Small intestine (tissue), 7 donors: Measurements from ENCODE around the gene NAP1L1. TPM values are rescaled to one million over a fixed set of nuclear protein-coding genes. Genes with fewer than 3 reads are reported as not detected.

Source experiments
- DNase-seq, 2 donors: peaks; one replicate each; pipeline versions ENCODE4 v3.0.0 to v3.0.0-alpha.2; 2013
- FAIRE-seq: peaks from 2 replicates; lab custom pipeline; 2012; peaks lifted over from hg19 to GRCh38; lab: Jason Lieb, UNC
- H3K27ac ChIP-seq, 3 donors: one replicate each; pipeline ENCODE4 v1.5.1; 2013; ENCODE audit warnings: low read length in 2 of 3, mild to moderate bottlenecking in 2 of 3, control low read depth in 1 of 3, inconsistent platforms in 1 of 3, low read depth in 1 of 3, moderate library complexity in 1 of 3
- H3K27me3 ChIP-seq, 3 donors: one replicate each; pipeline ENCODE4 v1.6.1; 2013; ENCODE audit warnings: low read length in 3 of 3, inconsistent platforms in 1 of 3; ENCODE audit not compliant: control insufficient read depth in 3 of 3, insufficient read depth in 3 of 3
- H3K36me3 ChIP-seq, 3 donors: one replicate each; pipeline ENCODE4 v1.6.1; 2013; ENCODE audit warnings: low read length in 3 of 3, inconsistent platforms in 1 of 3, low read depth in 1 of 3, mild to moderate bottlenecking in 1 of 3, moderate library complexity in 1 of 3; ENCODE audit not compliant: control insufficient read depth in 3 of 3, insufficient read depth in 2 of 3
- H3K4me1 ChIP-seq, 3 donors: one replicate each; pipeline ENCODE4 v1.6.1; 2013; ENCODE audit warnings: low read length in 2 of 3, inconsistent platforms in 1 of 3, low read depth in 1 of 3, mild to moderate bottlenecking in 1 of 3, moderate library complexity in 1 of 3; ENCODE audit not compliant: control insufficient read depth in 3 of 3, insufficient read depth in 2 of 3
- H3K4me3 ChIP-seq, 3 donors: one replicate each; pipeline ENCODE4 v1.5.1; 2013; ENCODE audit warnings: low read length in 3 of 3, control low read depth in 1 of 3, inconsistent platforms in 1 of 3, low read depth in 1 of 3, mild to moderate bottlenecking in 1 of 3, moderate library complexity in 1 of 3
- H3K9me3 ChIP-seq, 2 donors: one replicate each; pipeline ENCODE4 v1.6.1; 2013; ENCODE audit warnings: low read depth in 1 of 2, low read length in 1 of 2; ENCODE audit not compliant: control insufficient read depth in 2 of 2, insufficient read depth in 1 of 2
- WGBS, 3 donors: extraction: QIAGEN DNeasy Blood & Tissue Kit; methylation state at CpG; one replicate each; pipeline ENCODE4 v1.1.7; 2013; 5-methylcytosine and 5-hydroxymethylcytosine counted together
- polyA plus RNA-seq, 4 donors: library from polyadenylated mRNA; stranded (reverse) in 3 of 4; unstranded in 1 of 4; fragments of 200-250 nt in 3 of 4; fragments of 120-200 nt in 1 of 4; gene quantifications; one replicate each; pipeline versions ENCODE4 v1.2.1 to v1.2.3, GENCODE V29; 2013
- donor health status: healthy with polysubstance abuse.
- donor health status: control.
- donor health status: control.
- donor health status: Bipolar disorder and iron deficiency.
- donor health status: healthy.

NAP1L1 gene
- polyA plus RNA-seq, 4 donors: 13.0 to 292 (median 123) TPM

DNA sequence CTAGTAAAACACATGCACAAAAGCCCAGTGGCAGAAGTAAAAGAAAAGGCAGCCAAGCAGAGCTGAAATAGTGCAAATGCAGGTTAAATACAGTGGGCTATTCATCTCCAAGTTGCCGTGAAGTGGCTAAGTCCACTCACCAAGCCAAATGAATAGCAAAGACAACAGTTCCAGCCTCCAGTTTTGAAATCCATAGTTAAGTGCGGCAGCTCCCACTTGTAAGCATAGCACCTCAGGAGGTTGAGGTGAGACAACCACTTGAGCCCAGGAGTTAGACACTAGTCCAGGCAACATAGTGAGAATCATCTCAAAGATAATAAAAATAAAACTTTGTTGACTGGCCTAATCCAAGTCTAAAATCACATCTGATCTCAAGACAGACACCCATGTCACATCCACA, 43.1 kb downstream of the NAP1L1 start:
- no peak overlapping the region for H3K27ac ChIP-seq
- peaks cover 0 to 4% (median 0%) of the 10 kb centered on the region in 3 donors for H3K36me3 ChIP-seq
- no peaks in the 10 kb centered on the region for H3K4me1 ChIP-seq
- FAIRE-seq (no peak), DNase-seq (no peak)
- H3K27me3 ChIP-seq: no peaks in the 10 kb centered on the region
- no peaks in the 10 kb centered on the region for H3K9me3 ChIP-seq
- H3K4me3 ChIP-seq: no peak overlapping the region
- WGBS, 3 donors: 94 to 96% (median 95%) methylated on average over 2 of the region's 2 CpGs

- Histone ChIP-seq H3K27me3 (no peaks in the 10 kb centered on the region), H3K9me3 (no peaks in the 10 kb centered on the region), H3K36me3 (peaks cover 0 to 4% (median 0%) of the 10 kb centered on the region in 3 donors), H3K27ac (no peak overlapping the region), H3K4me1 (no peaks in the 10 kb centered on the region), H3K4me3 (no peak overlapping the region)
- 86 to 88% (median 87%) methylated on average over 4 of the region's 4 CpGs for WGBS, 3 donors
- no peak for FAIRE-seq
- DNase-seq: no peak
These were observed 44.0 kb downstream of the NAP1L1 start for GRCh38 chr12:76040461-76040860.

GRCh38 chr12:76038176-76038575, 46.3 kb downstream of the NAP1L1 start:
- Histone ChIP-seq H3K27me3 (no peaks in the 10 kb centered on the region), H3K36me3 (no peaks in the 10 kb centered on the region), H3K27ac (no peak overlapping the region), H3K9me3 (no peaks in the 10 kb centered on the region), H3K4me1 (peaks cover 0 to 6% (median 0%) of the 10 kb centered on the region in 3 donors), H3K4me3 (no peak overlapping the region)
- FAIRE-seq (no peak), DNase-seq (no peak)
- 67 to 71% (median 68%) methylated on average over 2 of the region's 2 CpGs for WGBS, 3 donors

- Histone ChIP-seq H3K4me3 (no peak overlapping the region), H3K27ac (no peak overlapping the region), H3K36me3 (no peaks in the 10 kb centered on the region), H3K9me3 (no peaks in the 10 kb centered on the region), H3K4me1 (peaks cover 0 to 6% (median 0%) of the 10 kb centered on the region in 3 donors), H3K27me3 (no peaks in the 10 kb centered on the region)
- FAIRE-seq (no peak), DNase-seq (peak; percentile 73 to 76)
- WGBS, 3 donors: 33 to 38% (median 37%) methylated on average over 13 of the region's 13 CpGs
These were observed 47.1 kb downstream of the NAP1L1 start for GRCh38 chr12:76037130-76038103.

GRCh38 chr12:76035045-76035444, 49.4 kb downstream of the NAP1L1 start:
- H3K27ac ChIP-seq: no peak overlapping the region
- peaks cover 0 to 6% (median under 1%) of the 10 kb centered on the region in 3 donors for H3K4me1 ChIP-seq
- no peaks in the 10 kb centered on the region for H3K27me3 ChIP-seq
- FAIRE-seq (no peak), DNase-seq (no peak)
- H3K36me3 ChIP-seq: no peaks in the 10 kb centered on the region
- no peaks in the 10 kb centered on the region for H3K9me3 ChIP-seq
- H3K4me3 ChIP-seq: no peak overlapping the region
- 79 to 80% (median 79%) methylated on average over 3 of the region's 3 CpGs for WGBS, 3 donors

- H3K27ac ChIP-seq: peak overlapping the region in 1 of 3 donors; percentile 99
- peak overlapping the region in 1 of 3 donors; percentile 94 for H3K4me3 ChIP-seq
- H3K9me3 ChIP-seq: no peaks in the 10 kb centered on the region
- FAIRE-seq: no peak
- no peak for DNase-seq
- no peaks in the 10 kb centered on the region for H3K27me3 ChIP-seq
- H3K36me3 ChIP-seq: no peaks in the 10 kb centered on the region
- 53 to 69% (median 64%) methylated on average over 5 of the region's 5 CpGs for WGBS, 3 donors
- peaks cover 0 to 6% (median 2%) of the 10 kb centered on the region in 3 donors for H3K4me1 ChIP-seq
These were observed 51.1 kb downstream of the NAP1L1 start for GRCh38 chr12:76033081-76034011.

DNA sequence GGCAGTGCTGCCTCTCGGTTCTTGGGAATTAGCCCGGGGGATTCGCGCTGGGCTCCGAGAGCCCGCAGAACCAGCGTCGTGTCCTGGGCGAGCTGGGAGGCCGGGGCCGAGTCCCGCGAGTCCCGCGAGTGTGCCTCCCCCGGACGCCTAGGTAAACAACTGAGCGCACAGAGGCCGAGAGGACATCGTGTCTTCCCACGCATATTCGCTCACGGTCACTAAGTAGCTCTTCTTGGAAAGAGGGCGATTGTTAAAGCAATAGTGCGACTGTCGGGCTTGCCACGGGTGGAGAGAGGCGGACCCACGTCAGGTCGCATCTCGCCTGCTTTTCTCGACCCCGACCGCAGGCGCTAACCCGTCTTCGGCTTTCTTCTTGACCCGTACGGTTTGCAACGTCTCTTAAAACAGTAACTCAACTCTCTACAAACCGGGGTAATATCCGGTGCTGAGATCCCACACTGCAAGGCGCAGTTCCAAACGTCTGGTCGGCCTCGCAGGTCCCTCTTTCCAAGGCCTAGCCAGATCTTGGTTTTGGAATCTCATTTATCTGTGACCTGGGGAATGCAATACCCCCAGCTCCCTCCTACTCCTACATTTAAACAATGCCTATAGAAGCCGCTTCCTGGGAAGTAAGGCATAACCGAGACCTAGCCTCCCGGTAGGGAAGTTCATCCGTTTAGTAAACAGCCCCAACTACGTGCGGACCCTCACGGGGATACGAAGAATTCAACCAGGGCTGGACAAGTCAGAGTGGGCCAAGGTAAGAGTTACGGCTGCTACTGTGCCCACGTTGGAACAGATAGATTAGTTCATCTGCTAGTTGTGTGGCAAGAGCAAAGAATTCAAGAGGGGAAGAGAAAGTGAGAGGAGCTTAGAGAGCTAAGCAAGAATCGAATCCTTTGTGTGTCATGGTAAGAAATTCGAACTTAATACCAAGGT, 52.2 kb downstream of the NAP1L1 start:
- WGBS, 3 donors: 2 to 5% (median 5%) methylated on average over 57 to 58 of the region's 58 CpGs
- Histone ChIP-seq H3K4me1 (peaks cover 0 to 6% (median 2%) of the 10 kb centered on the region in 3 donors), H3K27ac (peak overlapping the region; percentile 62 to 99 (median 98)), H3K27me3 (no peaks in the 10 kb centered on the region), H3K4me3 (peak overlapping the region; percentile 69 to 94 (median 75)), H3K9me3 (no peaks in the 10 kb centered on the region), H3K36me3 (no peaks in the 10 kb centered on the region)
- peak in 1 of 2 donors; percentile 47 for DNase-seq
- no peak for FAIRE-seq
